Right renal pelvis (tissue), 4 donors: ENCODE data around the gene PGLYRP1. TPM values are rescaled to one million over a fixed set of nuclear protein-coding genes. Genes with fewer than 3 reads are reported as not detected.

Experiments
- DNase-seq, 4 donors: peaks; one replicate each; pipeline ENCODE4 v3.0.0-alpha.2; 2013; ENCODE audit warnings: low read depth in 4 of 4, low spot score in 3 of 4, missing footprints in 1 of 4
- polyA plus RNA-seq, 4 donors: library from polyadenylated mRNA; unstranded; fragments of 120-200 nt; gene quantifications; one replicate each; pipeline ENCODE4 v1.2.1, GENCODE V29; 2013; ENCODE audit not compliant: insufficient read length in 4 of 4

Gene PGLYRP1
- polyA plus RNA-seq, 4 donors, result 0.22 to 0.76 (median 0.39) TPM

DNA sequence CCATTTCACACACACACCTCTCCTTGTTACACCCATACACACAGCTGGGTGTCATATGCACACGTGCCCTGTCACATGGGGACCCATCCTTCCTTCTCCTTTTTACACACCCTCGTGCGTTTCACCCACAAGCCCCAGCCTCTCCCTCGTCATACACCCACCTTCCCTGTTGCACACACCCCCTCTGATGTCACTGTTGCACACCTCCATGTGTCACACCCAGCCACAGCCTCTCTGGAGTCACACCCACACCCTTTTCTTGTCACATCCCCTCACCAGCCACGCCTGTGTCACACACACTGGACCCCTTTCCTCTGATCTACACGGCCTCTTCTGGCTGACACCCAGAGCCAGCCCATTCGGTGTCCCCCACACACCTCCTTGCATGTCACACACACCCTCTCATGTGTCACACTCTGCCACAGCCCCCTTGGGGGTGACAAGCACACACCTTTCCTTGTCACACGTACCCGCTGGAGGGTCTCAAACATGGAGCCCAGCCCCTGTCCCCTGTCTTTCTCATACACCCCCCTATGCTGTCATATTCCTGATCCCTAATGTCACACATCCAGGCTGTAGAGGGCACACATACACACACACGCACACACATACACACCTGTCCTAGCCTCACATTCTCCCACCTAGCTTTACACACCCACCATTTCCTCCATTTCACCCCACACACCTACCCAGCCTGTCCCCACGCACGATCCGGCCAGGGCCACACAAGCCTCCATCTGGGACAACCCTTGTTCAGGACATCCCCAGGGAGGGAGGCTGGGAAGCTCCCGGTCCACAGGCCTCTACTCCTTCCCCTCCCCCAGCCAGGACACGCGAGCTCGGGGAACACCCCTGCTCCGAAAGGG, 50.5 kb downstream of the PGLYRP1 start:
- DNase-seq, result no peak

DNA sequence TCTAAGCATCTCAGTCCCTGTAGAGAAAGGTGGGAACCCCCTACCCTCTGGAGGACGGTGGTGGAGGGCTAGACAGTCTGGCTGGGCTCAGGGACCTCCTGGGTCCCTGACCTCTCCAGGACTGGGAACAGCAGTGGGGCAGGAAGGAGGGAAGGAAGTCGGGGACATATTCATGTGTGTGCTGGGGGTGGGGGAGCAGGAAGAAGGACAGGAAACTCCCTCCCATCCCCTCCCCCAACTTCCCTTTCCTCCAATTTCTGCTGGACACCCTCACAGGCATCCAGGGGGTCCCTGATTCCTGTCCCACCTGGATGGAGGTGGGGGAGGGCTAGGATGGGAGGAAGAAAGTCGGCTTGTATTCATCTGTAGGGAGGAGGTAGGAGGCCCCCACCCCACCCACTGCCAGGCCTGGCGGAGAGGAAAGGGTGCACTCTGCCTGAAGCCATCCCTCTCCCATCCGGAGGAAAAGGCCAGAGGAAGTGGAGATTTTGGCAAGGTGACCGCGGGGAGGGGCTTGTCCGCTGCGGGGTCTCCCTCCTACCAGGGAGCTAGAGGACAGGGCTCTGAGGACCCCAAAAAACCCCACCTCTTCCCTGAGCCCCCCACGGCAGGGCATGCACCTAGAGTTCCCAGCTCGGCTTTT, 51.5 kb downstream of the PGLYRP1 start:
- no peak for DNase-seq

DNA sequence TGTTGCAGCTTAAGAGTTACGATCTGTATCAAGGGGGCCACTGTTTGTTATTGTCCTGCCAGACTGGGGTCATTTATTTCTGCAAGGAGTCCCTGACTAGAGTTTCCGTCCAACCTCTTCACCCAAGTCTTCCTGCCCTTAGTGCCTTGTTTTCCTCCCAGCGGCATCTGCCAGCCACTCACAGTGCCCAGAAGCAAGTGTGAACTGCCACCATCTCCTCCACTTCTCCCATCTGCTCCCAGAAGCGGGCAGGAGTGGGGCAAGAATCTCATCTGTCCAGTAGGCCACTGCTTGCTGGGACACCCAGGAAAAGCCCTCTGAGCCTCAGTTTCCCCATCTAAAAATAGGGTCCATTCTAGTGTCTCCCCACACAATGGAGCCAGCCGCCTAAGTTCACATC, 53.2 kb downstream of the PGLYRP1 start:
- DNase-seq, result no peak

Other genes starting within 250 kb of the PGLYRP1 start
- gene DMPK, start 240.6 kb downstream of the PGLYRP1 start, polyA plus RNA-seq, result 10 to 100 TPM; 41.9 to 53.6 (median 47.1) TPM
- 10 to 100 TPM; 28.0 to 40.3 (median 29.1) TPM for gene DMWD, start 230.2 kb downstream of the PGLYRP1 start, polyA plus RNA-seq
- under 1 TPM in 1 of 4 donors, not detected in 3; 0.05 TPM for gene RSPH6A, start 207.7 kb downstream of the PGLYRP1 start, polyA plus RNA-seq
- gene SYMPK, start 159.9 kb downstream of the PGLYRP1 start, polyA plus RNA-seq, result 10 to 100 TPM; 49.2 to 67.7 (median 58.9) TPM
- gene FOXA3, start 158.7 kb downstream of the PGLYRP1 start, polyA plus RNA-seq, result under 1 TPM; 0.14 to 0.79 (median 0.43) TPM
- gene IRF2BP1, start 136.9 kb downstream of the PGLYRP1 start, polyA plus RNA-seq, result 10 to 100 TPM; 18.1 to 31.1 (median 20.1) TPM
- 1 to 10 TPM; 4.6 to 6.3 (median 5.2) TPM for gene MYPOP, start 120.4 kb downstream of the PGLYRP1 start, polyA plus RNA-seq
- gene NANOS2, start 108.3 kb downstream of the PGLYRP1 start, polyA plus RNA-seq, result under 1 TPM in 1 of 4 donors, not detected in 3; 0.08 TPM
- 1 to 10 TPM; 4.3 to 5.3 (median 4.4) TPM for gene NOVA2, start 49.2 kb downstream of the PGLYRP1 start, polyA plus RNA-seq
- 10 to 100 TPM; 10.6 to 14.6 (median 11.1) TPM for gene CCDC61, start 27.6 kb downstream of the PGLYRP1 start, polyA plus RNA-seq
- under 1 TPM; 0.18 to 0.43 (median 0.30) TPM for gene IGFL4, start 17.9 kb upstream of the PGLYRP1 start, polyA plus RNA-seq
- not detected for gene IGFL3, start 101.6 kb upstream of the PGLYRP1 start, polyA plus RNA-seq
- under 1 TPM in 1 of 4 donors, not detected in 3; 0.05 TPM for gene IGFL2, start 125.2 kb upstream of the PGLYRP1 start, polyA plus RNA-seq
- gene IGFL1, start 206.7 kb upstream of the PGLYRP1 start, polyA plus RNA-seq, result under 1 TPM in 1 of 4 donors, not detected in 3; 0.10 TPM